GM21528 (cell line): Measurements from ENCODE around the gene CP.

Experiments used
- ATAC-seq: cut with Tn5 transposase; IDR thresholded peaks from one replicate; pipeline ENCODE4 v1.9.1; 2021; ENCODE audit warnings: mild to moderate bottlenecking, moderate library complexity; ENCODE audit not compliant: unreplicated experiment, low FRiP score

The CP gene

DNA sequence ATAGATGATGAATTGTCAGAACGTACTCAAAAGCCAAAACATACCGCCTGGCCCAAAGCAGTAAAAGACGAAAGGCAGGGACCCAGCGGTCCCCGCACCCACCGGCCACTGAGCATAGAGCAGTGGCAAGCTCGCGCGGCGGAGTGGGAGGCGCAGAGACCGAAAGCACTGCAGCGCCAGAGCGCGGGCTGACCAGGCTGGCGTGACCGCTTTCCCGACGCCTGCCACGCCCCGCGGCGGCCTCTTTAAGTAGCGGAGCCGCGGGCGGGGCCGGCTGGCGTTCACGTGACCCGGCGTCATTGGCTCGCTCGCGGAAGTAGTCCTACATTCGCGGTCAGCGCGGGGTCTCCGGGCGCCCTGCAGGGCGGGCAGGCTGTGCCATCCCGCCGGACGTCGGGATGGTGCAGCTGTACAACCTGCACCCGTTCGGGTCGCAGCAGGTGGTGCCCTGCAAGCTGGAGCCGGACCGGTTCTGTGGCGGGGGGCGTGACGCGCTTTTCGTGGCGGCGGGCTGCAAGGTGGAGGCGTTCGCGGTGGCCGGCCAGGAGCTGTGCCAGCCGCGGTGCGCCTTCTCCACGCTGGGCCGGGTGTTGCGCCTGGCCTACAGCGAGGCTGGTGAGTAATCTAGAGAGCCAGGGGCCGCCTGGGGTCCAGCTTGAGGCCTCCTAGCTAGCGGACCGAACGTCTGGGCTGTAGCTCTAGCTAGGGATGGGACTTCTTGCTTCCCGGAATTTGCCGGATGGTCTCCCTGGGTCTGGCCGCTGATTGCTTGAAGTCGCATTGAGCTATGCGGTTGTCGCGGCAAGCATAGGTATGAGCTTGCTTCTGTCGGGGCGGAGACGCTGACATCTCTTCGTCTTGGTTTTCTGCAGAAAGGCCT lies 92.1 kb downstream of the CP start, which contains the start of gene HPS3:
Gene HPS3 (plus strand): TSS at position 313 of the 880 bp plus-strand sequence. CDS start 86 bp downstream, at position 399.
- ATAC-seq: peak; percentile 93

DNA sequence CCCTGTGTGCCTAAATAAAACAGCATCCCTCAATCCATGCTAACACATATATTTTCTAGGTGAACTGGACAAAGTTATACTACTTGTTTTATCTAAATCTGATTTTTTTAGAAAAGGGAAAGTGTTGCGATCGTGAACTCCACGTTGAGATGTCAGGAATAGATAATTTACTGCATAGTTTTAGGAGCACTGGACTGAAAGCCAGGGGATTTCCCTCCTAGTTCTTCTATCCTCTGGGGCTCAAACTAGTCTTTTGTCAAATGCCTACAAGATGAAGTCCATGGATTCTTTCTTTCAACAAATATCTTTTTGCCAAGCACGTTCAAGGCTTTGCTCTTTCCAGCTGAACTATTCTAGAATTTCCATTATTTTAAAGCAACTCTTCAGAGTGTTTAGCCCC lies 92.8 kb downstream of the CP start:
- no peak for ATAC-seq

DNA sequence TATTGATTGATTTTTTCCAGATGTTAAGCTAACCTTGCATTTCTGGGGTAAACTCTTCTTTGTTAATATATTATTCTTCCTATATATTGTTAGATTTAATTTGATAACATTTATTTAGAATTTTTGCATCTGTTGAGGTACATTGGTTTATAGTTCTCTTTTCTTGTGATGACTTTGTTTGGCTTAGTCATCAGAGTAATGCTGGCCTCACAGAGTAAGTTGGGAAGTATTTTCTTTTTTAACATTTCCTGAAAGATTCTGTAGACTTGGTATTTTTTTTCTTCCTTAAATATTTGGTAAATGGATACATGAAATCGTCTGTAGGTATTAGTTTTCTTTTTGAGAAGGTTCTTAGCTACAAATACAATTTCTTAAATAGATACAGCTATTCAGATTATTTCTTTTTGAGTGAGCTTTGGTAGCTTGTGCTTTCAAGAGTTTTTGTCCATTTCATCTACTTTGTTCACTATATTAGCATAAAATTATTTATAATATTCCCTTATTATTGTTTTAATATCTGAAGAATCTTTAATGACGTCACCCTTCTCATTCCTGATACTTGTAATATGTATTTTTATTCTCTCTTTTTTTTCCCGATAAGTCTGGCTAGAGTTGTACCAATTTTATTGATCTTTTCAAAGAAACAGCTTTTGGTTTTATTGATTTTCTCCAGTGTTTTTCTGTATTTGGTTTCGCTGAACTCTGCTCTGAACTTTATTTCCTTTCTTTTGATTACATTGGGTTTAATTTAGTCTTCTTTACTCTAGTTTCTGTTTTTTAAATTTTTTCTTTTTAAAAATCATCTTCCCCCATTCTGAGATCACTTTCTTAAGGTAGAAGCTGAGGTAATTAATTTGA lies 98.7 kb downstream of the CP start:
- ATAC-seq: no peak
